Measurements from ENCODE around the gene ARHGAP24.

DNA sequence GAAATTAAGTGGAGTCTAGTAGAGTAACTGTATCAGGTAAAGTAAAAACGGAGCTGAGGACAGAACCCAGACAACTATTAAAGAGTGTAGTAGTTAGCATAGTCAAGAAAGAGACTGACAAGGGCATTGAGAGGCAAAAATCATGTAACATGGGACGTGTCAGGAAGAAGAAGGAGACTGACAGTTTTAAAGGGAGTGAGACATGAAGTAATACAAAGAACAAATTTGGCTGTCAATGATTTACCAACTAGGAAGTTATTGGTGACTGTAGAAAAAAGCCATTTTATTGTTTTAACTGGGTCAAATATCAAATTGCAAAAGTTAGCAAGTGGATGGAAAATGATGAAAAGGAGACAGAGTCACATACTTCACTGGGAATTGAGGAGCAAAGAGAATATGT lies 462.6 kb downstream of the ARHGAP24 start:
- TF ChIP-seq, protein P1, sequence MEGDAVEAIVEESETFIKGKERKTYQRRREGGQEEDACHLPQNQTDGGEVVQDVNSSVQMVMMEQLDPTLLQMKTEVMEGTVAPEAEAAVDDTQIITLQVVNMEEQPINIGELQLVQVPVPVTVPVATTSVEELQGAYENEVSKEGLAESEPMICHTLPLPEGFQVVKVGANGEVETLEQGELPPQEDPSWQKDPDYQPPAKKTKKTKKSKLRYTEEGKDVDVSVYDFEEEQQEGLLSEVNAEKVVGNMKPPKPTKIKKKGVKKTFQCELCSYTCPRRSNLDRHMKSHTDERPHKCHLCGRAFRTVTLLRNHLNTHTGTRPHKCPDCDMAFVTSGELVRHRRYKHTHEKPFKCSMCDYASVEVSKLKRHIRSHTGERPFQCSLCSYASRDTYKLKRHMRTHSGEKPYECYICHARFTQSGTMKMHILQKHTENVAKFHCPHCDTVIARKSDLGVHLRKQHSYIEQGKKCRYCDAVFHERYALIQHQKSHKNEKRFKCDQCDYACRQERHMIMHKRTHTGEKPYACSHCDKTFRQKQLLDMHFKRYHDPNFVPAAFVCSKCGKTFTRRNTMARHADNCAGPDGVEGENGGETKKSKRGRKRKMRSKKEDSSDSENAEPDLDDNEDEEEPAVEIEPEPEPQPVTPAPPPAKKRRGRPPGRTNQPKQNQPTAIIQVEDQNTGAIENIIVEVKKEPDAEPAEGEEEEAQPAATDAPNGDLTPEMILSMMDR (IDR thresholded peaks at IDR 0.05) = no peak
- no peak for TF ChIP-seq EP300 (IDR thresholded peaks at IDR 0.05)
